ENCODE measurements around the gene OLFML2B.
"Not testable (repeated sequence)": the region's sequence is repeated elsewhere in the genome, so short reads cannot be mapped to it uniquely, and the experiment has no call there.

OLFML2B gene

DNA sequence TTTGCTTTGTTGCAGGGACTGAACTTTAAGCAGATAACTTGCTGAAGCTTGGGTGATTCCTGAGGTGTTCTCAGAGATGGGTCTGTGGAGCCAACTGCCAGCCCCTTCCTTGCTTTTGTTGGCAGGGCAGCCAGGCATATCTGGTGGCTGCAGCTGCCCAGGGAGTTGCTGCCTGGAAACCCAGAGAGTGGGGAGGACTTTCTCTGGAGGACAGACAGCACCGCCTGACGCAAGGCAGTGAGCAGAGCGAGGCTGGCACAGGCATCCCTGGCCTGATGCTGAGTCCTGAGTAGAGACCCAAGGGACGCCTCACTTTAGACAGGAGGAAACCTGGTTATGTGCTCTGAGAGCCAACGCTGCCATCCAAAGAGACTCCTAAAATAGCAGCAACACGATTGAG, 9.8 kb upstream of the OLFML2B start:
- DNase-seq = no peak

DNA sequence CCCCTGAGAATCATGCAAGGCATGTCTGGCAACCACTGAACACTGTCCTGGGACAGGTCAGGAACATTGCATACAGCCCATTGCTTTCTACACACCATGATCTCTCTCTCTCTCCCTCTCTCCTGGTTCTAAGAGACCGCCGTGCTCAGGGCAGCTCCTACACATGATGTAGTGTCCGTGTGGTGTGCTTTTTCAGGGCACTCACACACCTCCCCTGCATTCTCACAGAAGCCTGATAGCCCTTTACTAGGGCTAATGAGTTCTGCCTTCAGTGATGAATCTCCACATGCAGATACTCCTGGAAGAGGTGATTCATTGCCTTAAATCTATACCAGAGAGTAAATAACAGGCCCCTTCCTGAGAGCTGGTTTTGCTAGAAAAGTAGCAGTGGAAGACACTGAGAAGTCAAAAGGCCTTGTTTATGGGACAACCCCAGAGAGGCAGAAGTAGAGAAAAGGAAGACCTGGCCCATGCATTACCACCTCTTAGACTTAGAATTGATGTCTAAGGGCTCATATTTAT, 7.2 kb upstream of the OLFML2B start:
- no peak for DNase-seq

DNA sequence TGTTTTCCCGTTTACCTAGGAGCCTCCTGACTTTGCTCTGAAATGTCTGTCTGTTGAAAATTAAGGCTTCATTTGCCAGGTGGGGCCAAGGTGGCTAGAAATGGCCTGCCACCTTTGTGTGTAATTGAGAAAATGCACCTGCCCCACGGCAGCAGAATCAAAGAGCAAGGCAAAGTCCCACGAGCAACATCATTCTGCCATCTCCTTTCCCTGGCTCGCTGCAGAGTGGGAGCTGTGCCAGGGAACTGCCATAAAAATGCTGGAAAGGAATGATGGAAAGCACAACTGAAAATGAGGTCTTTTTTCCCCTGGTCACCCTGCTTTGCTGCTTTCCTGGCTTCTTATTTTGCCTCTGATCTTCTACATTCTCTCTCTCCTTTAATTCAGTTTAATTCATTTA, 5.5 kb upstream of the OLFML2B start:
- DNase-seq = no peak

DNA sequence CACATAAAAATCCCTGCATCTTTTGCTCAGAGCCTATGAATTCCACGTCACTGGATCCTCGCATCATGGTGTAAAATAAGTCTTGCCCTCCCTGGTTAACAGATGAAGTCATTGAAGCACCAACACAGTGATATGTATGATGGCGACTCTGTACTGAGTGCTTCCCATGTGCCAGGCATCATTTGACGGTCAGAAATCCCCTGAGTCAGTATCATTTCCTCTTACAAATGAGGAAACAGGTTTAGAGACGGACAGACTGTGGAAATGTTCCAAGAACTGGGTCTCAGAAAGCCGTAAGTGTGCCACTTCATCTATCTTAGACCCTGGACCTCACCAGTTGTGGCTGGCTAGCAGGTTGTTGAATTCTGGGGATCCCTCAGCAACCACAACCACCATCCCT, 5.1 kb upstream of the OLFML2B start:
- no peak for DNase-seq

DNA sequence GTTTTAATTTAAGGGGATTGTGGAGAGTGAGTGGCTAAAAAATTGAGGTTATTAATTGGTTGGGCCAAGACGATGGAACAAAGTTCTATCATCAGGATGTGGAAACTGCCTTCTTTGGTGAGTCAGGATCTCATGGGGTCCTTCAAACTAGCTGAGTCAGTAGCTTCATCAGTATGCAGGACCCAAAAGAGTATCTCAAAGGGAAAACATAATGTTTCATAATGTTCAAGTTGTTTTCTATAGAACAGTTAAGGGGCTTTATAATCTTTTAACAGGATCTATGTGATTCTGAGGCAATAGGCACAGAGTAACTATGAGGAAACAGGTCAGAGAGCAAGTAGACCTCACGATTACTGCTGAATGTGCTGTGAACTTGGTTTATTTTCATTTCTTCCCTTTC, 3.2 kb upstream of the OLFML2B start:
- no peak for DNase-seq

DNA sequence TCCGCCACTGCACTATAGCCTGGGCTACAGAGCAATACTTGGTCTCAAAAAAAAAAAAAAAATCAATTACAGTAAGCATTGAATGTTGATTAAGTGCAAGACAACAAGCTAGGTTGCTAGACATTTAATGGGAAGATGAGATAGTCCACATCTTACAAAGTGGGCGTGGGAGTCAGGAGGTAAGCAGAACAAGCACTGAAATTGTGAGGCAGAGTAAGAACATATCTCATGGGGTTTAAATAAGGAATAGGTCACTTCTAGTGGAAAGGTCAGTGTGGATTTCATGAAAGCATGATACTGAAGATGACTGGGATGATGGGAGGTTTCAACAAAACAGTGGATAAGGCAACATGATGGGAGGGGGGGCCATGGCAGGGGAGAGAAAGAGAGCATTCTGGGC, 1.9 kb upstream of the OLFML2B start:
- no peak for DNase-seq

DNA sequence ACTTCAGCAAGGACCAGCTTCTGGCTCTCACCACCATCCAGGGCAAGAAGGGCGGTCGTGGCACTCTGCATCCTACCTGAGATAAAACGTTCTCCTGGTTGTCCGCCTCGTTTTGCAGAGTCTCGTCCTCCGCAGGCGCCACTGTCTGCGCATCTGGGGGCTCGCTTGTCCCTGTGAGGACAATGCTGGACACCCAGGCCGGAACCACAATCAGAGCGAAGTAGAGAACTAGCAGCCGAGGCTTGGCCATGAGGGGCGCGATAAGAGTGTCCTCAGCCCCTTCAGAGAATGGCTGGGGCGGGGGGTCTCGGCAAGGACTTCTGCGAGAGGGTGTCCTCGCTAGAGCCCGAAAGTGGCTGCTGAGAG, 505 bp downstream of the OLFML2B start:
- DNase-seq = no peak

DNA sequence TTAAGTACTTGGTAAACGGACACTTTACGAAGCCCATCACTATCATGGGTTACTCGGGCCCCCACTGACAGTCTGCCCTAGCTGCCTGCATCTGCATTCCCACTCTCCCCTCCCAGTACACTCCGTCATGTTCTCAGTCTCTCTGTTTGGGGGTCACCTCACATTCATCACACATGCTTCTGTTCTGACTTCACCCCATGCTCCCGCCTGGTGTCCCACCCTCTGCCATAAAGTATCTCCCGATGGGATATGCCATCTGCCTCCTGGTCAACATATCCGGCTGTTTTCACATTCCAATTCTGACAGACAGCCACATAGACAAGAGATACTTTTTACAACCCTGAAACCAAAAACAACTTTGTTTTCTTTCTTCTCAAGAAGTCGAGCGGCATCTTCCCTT, 1.0 kb downstream of the OLFML2B start:
- no peak for DNase-seq

DNA sequence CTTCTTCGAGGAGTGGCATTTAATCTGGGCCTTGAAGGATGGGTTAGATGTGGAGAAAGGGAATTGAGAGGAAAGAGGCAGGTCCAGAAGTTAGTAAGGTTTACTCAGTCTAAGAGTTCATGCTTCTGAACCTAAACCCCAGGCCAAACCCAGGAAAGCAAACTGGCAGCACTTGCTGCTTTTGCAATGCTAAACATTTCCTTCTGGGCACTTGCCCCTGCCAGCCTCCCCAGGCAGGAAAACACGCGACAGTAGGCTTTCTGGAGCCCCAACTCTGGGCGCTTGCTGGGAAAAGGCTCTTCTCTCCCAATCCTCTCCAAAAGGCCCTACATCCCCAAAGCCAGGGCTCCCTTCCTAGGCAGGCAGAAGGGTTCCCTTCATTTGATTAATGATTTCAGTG, 2.5 kb downstream of the OLFML2B start:
- DNase-seq = no peak

DNA sequence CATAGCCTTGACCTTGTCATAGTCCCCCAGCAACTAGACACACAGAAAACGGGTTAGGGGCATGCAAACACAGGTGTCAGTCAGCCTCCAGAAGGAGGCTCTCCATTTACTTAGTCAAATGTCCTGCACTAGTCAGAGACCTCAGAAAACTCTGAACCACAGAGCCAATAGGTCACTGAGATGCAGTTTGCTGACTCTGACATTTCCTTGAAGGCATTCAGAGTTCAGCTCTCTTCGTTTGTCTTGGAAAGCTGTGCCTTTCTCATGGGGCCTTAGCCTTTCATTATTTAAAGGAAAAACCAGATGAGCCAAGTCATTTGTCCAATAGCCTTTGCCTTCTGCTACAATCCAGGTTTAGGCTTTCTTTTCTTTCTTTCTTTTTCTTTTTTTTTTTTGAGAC, 3.5 kb downstream of the OLFML2B start:
- no peak for DNase-seq

DNA sequence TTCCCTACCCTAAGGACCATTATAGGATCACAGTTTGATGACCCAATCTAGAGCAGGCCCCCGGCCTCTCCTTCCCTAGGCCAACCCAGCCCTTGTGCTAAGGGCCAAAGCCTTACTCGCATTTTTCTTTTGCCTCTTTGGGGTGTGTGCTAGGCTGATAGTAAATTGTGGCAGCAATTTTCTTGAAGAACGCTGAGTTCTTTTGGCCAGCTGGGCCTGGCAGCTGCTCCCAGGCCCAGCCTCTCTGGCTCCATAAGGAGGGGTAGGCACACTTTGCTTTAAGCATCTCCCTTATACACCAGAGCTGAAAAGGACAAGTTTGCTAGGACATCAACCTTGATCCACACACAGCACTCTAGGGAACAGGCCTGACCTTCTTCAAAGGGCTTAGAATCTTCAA, 4.2 kb downstream of the OLFML2B start:
- no peak for DNase-seq

DNA sequence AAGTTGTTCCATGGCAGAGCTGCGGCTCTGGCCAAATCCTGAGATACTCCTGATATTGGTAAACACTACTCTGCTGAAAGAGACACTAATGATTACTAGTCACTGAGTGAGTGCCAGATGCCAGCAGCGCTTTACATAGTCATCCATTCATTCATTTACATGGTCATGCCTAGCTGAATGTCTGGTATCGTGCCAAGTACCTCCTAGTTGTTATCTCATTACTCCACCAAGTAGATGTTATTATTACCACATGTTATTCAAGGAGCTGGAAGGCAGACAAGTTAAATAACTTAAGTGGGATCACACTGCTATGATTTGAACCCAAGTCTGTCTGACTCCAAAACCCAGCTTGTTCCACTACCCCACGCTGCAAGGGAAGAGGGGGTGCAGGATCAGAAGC, 4.7 kb downstream of the OLFML2B start:
- DNase-seq = no peak

DNA sequence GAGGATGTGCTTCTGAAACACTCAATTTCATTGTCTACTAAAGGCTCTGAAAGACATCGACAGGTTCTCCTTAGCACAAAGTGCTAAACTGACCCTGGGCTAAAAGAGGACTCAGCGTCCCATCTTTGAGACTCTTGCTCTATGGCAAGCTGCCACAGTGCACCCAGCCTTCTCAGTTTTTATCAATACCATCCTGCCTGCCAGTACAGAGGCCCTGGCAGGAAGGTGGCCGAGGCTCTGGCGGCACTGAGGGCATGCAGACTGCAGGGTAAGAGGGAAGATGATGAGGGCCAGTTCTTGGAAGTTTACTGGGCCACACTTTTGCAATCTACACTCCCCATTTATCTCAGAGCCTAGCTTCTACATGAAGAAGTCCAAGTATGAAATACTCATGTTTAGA, 5.3 kb downstream of the OLFML2B start:
- DNase-seq = no peak

DNA sequence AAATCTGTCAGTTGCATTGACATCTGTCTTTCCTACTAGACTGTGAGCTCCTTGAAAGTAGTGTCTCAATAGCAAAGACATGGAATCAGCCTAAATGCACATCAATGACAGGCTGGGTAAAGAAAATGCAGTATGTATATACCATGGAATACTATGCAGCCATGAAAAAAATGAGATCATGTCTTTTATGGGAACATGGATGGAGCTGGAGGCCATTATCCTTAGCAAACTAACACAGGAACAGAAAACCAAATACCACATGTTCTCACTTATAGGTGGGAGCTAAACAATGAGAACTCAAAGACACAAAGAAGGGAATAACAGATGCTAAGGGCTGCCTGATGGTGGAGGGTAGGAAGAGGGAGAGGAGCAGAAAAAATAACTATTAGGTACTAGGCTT, 5.9 kb downstream of the OLFML2B start:
- DNase-seq = not testable (repeated sequence)

DNA sequence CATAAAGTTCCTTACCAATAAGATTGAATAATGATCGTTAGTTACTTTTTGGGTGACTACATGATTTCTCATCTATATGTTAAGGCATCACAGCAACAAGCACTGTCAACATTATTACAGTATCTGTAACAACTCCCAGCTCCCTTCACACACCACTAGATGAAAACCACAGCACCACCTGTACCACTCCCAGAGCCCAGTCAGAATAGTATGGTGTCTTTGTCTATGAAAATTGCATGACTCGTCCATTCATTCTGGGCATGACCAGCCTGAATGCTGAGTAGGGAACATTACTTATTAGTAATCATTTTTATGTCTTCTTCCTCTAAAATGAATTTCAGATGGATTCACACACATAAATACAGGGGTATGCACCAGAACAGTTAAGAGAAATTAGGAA, 7.0 kb downstream of the OLFML2B start:
- no peak for DNase-seq

DNA sequence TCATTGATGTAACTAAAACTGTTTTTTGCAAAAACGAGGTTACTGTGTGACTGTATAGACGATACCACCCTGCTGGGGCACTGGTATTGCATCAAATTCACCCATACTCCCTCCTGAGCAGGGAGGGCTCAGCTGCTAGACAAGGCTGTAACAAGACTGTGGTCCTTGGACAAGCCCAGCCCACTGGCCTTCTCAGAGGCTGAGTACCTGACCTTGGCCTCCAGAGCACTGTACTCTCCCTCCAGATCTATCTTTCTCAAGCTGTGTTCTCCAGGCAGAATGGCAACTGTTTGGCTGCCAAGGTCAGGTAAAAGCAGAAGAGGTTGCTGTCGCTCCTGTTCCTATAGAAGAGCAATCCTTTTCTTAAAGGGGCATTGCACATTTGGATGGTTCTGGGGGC, 8.5 kb downstream of the OLFML2B start:
- DNase-seq = no peak

DNA sequence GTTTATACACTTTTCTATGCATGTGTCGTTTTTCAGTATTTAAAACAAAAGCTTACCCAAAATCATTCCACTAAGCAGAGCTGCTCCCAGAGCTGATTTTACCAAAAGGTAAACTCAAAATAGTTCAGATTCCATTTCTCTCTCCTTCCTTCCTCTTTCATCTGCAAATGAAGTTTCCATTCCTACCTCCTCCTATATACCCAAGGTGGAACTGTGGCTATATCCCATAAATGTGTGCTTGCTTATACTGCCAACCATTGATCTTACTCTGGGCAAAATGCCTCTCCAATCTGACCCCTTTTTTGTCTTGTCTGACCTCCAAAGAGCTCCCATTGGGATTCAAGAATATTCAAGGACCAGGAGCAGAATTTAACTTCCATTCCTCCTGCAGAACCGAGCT, 9.5 kb downstream of the OLFML2B start:
- DNase-seq = no peak

DNA sequence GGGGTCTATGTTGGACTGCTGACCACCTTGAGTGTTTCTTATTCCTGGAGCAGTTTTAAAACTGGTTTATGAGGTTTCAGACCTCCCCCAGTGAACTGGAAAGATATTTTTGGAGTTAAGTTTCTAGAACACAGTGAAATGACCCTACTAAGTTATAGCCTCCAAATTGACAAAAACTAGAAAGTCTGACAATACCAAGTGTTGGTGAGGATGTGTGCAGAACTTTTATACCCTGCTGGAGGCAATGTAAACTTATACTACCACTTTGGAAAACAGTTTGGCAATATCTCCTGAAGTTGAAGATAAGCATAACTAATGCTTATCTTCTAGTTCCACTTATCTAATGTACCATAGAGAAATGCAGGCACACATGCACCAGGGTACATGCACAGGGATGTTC, 10.4 kb downstream of the OLFML2B start:
- no peak for DNase-seq

DNA sequence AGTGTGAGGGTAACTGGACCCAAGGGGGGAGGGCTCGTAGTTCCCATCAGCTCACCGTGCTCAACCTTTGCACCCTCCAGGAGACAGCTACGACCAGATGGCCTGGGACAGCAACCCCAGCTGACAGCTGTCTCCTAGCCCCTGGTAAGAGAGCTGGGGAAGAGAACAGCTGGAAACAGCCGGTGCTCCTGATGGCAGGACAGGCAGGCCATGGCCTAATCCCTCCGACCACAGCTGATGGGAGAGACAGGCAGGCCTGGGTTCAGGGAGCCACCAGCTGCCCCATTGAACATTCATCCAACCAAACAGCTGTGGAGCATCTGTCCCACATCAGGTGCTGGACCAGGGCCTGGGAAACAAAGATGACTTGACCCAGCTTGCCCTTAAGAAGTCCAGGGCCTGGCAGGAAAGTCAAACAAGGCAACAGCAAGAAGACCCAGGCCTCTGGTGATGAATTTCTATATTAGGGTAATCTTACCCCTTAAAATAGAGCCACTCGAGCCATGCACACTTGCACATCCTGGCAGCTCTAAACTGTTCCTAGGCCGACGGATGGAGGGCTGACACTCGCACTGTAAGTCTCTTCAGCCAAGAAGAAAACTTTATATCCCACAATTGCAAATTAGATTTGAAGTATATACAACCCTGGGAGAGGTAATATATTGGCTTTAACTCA, 12.2 kb downstream of the OLFML2B start:
- no peak for DNase-seq

DNA sequence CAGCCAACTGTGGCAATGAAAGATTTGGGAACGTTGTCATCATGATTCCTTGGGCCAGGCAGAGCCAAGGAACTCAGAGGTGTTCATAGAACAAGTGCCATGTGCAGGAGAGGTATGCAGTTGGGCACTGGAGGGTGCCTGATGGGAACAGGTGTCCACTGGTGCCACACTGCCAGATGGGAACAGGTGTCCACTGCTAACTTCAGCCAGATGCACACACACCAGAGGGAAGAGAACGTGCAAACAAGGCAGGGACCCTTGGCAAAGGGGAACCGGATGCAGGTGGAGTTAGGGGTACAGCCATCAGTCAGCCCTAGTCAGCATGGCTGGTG, 13.5 kb downstream of the OLFML2B start:
- DNase-seq = no peak

DNA sequence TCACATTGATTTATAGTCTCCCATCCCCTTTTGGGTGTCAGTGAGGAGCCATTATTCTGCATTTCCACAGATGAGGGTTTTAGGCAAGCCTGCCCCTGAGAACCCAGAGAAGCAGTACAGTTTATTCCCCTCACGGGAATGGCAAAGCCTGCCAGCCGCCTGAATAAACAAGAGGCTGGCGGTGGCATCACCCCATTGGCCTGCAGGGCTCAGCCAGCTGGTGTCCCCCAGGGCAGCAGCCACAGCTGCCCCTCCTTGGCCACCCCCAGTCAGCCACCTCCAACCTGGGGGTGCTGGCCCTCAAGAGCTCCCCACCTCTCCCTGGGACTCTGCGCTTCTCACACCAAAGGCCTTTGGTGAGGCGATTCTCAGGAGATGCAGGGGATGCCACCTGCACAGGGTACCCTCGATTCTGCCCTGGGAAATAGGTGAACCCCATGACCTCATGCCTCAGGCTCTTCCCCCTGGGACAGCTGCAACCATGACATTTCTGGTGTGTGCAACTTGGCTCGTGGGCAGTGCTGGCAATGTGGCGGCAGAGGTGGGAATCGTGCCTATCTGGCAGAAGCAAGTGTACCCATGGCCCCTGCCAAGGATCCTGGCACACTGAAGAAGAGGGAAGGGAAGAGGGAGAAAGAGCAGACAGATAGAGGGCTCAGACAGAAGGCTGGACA, 14.0 kb downstream of the OLFML2B start:
- DNase-seq = no peak

DNA sequence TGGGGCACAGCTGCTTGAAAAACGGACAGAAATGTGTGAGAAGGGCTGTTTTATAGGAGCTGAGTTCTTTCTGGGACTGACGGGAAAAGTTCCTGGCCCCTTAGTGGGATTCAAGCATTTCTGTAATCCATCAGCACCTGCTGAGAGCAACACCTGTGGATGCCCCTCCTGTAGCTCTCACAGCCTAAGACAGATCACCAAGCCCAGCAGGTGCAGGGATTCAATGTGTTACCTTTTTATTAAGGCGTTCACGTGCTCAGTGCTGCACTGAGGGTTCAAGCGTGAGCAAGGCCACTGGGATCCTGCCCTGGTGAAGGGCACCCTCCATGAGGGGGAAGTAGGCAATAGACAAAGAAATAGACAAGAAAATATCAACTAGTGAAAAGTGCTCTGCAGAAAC, 14.9 kb downstream of the OLFML2B start:
- DNase-seq = no peak

DNA sequence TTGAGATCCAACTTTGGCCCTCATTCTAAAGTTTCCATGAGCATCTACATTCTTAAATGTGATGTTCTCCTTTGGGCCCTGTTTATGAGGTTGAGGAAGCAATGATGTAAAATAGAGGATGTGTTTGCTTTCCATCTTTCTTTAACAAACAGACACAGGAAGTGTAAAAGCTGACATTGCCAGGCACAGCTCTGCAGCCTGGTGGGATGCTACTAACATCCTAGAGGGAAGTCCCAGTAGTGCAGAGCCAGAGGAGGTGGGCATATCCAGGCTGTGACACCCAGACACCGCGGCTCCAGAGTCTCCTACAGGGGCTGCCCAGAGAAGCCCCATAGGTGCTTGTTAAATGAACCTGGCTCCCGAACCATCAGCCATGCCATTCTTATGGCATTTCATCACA, 16.2 kb downstream of the OLFML2B start:
- DNase-seq = no peak

DNA sequence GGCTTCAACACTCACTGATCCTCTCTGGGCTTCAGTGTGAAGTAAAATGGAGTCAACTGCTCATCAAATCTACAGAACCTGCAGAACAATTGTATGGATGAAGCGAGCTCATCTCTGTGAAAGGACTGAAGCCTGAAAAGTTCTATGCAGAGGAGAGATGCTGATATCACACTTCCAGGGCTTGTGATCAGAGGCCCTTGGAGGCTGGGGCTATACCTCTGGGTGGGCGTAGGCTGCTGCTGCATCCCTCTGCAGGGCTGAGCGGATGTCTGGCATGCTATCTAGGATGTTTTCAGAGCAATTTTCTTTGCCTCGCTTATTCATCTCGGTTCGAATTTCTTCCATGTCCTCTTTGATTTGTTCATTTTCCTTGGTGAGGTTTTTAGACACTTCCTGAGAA, 17.6 kb downstream of the OLFML2B start:
- DNase-seq = no peak

DNA sequence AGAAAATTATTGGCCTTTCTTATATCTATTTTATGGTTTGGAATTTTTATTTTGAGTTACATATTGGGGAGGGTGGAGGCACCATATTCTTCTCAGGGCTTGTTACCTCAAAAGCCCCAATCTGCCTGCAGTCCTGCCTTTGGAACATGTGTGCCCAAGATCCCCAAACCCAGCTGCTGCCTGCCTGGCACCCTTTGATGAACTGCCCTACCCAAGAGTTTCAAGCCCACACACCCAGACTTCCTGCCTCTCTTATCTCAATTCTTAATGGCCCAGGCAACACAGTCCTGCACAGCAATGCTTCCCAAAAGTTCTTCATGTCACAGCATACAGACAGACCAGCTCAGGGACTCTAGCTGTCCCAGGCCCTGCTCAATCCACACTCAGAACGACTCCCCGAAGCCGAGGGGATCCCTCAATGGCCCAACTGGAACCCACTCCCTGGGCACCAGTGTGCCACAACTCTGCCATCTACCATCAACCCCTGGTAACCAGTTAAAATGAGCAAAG, 19.2 kb downstream of the OLFML2B start:
- no peak for DNase-seq
